ENCODE results near the gene PTPRN2. TPM values are rescaled to one million over a fixed set of nuclear protein-coding genes. Genes with fewer than 3 reads are reported as not detected.

Gene PTPRN2
- total RNA-seq, 4 donors from 2014 or later, result 14.9 to 34.3 (median 21.3) TPM

- no peak for TF ChIP-seq POLR2A (IDR thresholded peaks at IDR 0.05)
- TF ChIP-seq, protein P1, sequence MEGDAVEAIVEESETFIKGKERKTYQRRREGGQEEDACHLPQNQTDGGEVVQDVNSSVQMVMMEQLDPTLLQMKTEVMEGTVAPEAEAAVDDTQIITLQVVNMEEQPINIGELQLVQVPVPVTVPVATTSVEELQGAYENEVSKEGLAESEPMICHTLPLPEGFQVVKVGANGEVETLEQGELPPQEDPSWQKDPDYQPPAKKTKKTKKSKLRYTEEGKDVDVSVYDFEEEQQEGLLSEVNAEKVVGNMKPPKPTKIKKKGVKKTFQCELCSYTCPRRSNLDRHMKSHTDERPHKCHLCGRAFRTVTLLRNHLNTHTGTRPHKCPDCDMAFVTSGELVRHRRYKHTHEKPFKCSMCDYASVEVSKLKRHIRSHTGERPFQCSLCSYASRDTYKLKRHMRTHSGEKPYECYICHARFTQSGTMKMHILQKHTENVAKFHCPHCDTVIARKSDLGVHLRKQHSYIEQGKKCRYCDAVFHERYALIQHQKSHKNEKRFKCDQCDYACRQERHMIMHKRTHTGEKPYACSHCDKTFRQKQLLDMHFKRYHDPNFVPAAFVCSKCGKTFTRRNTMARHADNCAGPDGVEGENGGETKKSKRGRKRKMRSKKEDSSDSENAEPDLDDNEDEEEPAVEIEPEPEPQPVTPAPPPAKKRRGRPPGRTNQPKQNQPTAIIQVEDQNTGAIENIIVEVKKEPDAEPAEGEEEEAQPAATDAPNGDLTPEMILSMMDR (IDR thresholded peaks at IDR 0.05), result no peak
- Histone ChIP-seq H3K4me1 (no peaks in the 10 kb centered on the region), H3K27me3 (no peaks in the 10 kb centered on the region), H3K36me3 (no peaks in the 10 kb centered on the region), H3K9me3 (no peaks in the 10 kb centered on the region), H3K4me3 (no peak overlapping the region), H3K27ac (no peak overlapping the region)
- no peak for DNase-seq
Measured at GRCh38 chr7:158547817-158548216, 39.8 kb downstream of the PTPRN2 start.

DNA sequence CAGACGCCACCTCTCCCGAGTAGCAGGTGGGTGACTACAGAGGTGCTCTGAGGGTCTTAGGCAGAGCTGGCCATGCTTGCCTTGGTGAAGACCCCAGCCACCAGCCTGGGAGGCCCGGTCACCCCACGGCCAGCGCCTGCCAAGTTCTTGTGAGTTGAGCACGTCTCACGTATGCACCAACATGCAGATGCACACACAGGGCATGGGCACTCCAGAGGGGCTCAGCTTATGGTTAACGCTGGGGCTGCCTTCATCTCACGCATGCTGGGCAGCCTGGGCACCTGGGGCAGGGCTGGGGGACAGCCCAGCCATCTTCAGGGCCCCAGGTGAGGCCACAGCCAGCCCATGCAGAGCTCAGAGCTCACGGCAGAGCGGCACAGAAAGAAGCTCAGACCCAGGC, 41.0 kb downstream of the PTPRN2 start:
- Histone ChIP-seq H3K27me3 (no peaks in the 10 kb centered on the region), H3K27ac (no peak overlapping the region), H3K36me3 (no peaks in the 10 kb centered on the region), H3K4me3 (no peak overlapping the region), H3K4me1 (no peaks in the 10 kb centered on the region), H3K9me3 (no peaks in the 10 kb centered on the region)
- DNase-seq, result no peak
- no peak for TF ChIP-seq POLR2A (IDR thresholded peaks at IDR 0.05)

- H3K9me3 ChIP-seq, result no peaks in the 10 kb centered on the region
- H3K27me3 ChIP-seq, result no peaks in the 10 kb centered on the region
- H3K4me3 ChIP-seq, result no peak overlapping the region
- H3K4me1 ChIP-seq, result no peaks in the 10 kb centered on the region
- no peak overlapping the region for H3K27ac ChIP-seq
- TF ChIP-seq, protein P1 (IDR thresholded peaks at IDR 0.05), result no peak
- no peak for TF ChIP-seq POLR2A (IDR thresholded peaks at IDR 0.05)
- no peak for DNase-seq
- H3K36me3 ChIP-seq, result no peaks in the 10 kb centered on the region
Measured at GRCh38 chr7:158546214-158546613, 41.4 kb downstream of the PTPRN2 start.

GRCh38 chr7:158544708-158545107, 42.9 kb downstream of the PTPRN2 start:
- Histone ChIP-seq H3K36me3 (no peaks in the 10 kb centered on the region), H3K27me3 (no peaks in the 10 kb centered on the region), H3K4me1 (no peaks in the 10 kb centered on the region), H3K27ac (no peak overlapping the region), H3K9me3 (no peaks in the 10 kb centered on the region), H3K4me3 (no peak overlapping the region)
- no peak for DNase-seq
- TF ChIP-seq, protein P1 (IDR thresholded peaks at IDR 0.05), result no peak
- no peak for TF ChIP-seq POLR2A (IDR thresholded peaks at IDR 0.05)

DNA sequence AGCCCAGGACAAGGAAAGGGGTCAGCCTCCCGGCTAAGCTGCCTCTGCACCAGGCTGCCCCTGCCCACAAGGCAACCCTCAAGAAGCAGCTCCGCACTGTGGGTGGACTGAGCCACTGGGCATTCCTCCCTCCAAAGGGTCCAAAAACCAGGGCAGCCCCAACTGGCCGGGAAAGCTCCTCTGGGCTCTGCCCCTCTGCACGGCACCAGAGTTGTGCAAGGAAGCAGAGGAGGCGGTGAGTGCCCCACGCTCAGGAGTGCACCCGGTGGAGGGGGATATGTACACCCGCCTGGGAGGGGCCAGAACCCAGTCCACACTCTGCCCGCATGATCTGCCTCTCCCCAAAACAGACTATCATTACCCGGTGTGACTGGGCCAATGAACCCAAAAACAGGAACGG, 43.8 kb downstream of the PTPRN2 start:
- no peak overlapping the region for H3K27ac ChIP-seq
- H3K4me1 ChIP-seq, result no peaks in the 10 kb centered on the region
- TF ChIP-seq POLR2A (IDR thresholded peaks at IDR 0.05), result no peak
- H3K36me3 ChIP-seq, result no peaks in the 10 kb centered on the region
- H3K4me3 ChIP-seq, result no peak overlapping the region
- no peak for DNase-seq
- no peaks in the 10 kb centered on the region for H3K9me3 ChIP-seq
- no peaks in the 10 kb centered on the region for H3K27me3 ChIP-seq

DNA sequence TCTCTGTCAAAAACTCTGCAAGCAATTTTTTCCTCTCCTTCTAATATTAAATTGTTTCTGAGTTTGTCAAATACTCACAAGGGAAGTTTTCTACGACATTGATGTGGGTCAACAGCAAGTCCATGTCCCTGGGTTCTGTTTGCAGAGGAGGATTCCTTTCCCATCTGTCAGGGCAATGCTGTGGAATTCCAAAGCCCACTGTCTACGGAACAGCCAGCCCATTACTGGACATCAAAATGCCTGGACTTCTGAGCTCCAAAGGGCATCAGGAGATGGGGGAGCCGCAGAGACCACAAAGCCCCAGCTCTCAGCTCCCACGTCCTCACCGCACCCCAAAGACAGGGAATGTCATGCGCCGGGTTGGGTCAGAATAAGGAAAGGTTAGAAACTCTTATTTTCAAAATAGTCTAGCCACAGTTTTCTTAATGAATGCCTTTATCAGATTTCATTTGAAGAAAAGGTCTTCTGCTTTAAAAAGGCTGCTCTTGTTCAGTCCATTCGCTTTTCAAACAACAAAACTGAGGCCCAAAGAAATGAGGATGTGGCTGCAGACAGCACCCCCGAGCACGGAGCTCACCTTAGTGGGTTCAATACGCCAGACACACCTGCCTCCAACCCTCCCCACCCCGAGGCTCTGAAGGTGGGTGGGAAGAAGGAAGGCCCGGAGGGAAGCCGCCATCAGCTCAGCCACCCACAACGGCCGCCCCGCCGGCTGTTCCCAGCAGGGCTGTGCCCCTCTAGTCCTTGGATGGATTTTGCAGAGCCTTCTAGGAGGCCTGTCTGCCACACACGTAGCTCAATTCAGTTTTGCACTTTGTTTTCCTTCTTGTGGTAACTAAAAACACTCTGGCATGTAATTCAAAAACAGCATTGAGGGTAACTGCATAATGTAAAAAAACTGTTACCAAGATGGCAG, 44.7 kb downstream of the PTPRN2 start:
- Histone ChIP-seq H3K36me3 (no peaks in the 10 kb centered on the region), H3K4me1 (no peaks in the 10 kb centered on the region), H3K4me3 (no peak overlapping the region), H3K27ac (no peak overlapping the region), H3K27me3 (no peaks in the 10 kb centered on the region), H3K9me3 (no peaks in the 10 kb centered on the region)
- no peak for TF ChIP-seq POLR2A (IDR thresholded peaks at IDR 0.05)
- TF ChIP-seq, protein P1 (IDR thresholded peaks at IDR 0.05), result no peak
- DNase-seq, result no peak
